Parathyroid adenoma (tissue), 2 donors: ENCODE measurements around the gene MACF1.

Experiments used
- H2AFZ ChIP-seq: fragments of 300-600 bp; sonication (generic); one replicate; pipeline ENCODE4 v1.7.0; 2017; ENCODE audit warnings: antibody characterized with exemption, mild to moderate bottlenecking
- H3K27ac ChIP-seq: fragments of 300-600 bp; sonication (generic); one replicate; pipeline ENCODE4 v1.7.0; 2017
- H3K27me3 ChIP-seq: fragments of 300-600 bp; sonication (generic); one replicate; pipeline ENCODE4 v1.7.0; 2017; ENCODE audit warnings: low read length; ENCODE audit not compliant: control insufficient read depth, insufficient read depth
- H3K36me3 ChIP-seq: fragments of 300-600 bp; sonication (generic); one replicate; pipeline ENCODE4 v1.7.0; 2017; ENCODE audit warnings: low read length; ENCODE audit not compliant: control insufficient read depth, insufficient read depth
- H3K4me1 ChIP-seq: fragments of 300-600 bp; sonication (generic); one replicate; pipeline ENCODE4 v1.7.0; 2017; ENCODE audit warnings: control low read depth
- H3K4me2 ChIP-seq: fragments of 300-600 bp; sonication (generic); one replicate; pipeline ENCODE4 v1.7.0; 2017; ENCODE audit warnings: low read length
- H3K4me3 ChIP-seq: fragments of 300-600 bp; sonication (generic); one replicate; pipeline ENCODE4 v1.7.0; 2017; ENCODE audit warnings: low read depth, low read length
- H3K79me2 ChIP-seq: fragments of 300-600 bp; sonication (generic); one replicate; pipeline ENCODE4 v1.7.0; 2017; ENCODE audit warnings: control low read depth
- H3K9ac ChIP-seq: fragments of 300-600 bp; sonication (generic); one replicate; pipeline ENCODE4 v1.7.0; 2017; ENCODE audit warnings: mild to moderate bottlenecking
- H3K9me3 ChIP-seq: fragments of 300-600 bp; sonication (generic); one replicate; pipeline ENCODE4 v1.7.0; 2017; ENCODE audit warnings: low read length; ENCODE audit not compliant: control insufficient read depth
- CTCF ChIP-seq: fragments of 300-600 bp; sonication (generic); IDR thresholded peaks from one replicate; pipeline ENCODE4 v1.7.0; 2017; ENCODE audit warnings: antibody characterized with exemption, mild to moderate bottlenecking
- donor health status: primary hyperparathyroidism.

Gene MACF1

GRCh38 chr1:39425634-39426033 lies 221.1 kb downstream of the MACF1 start:
- TF ChIP-seq CTCF = no peak
- peaks cover 3% of the 10 kb centered on the region for H3K79me2 ChIP-seq
- no peaks in the 10 kb centered on the region for H3K27me3 ChIP-seq
- no peaks in the 10 kb centered on the region for H3K9me3 ChIP-seq
- no peaks in the 10 kb centered on the region for H3K4me1 ChIP-seq
- no peak overlapping the region for H2AFZ ChIP-seq
- H3K27ac ChIP-seq = no peak overlapping the region
- no peak overlapping the region for H3K4me2 ChIP-seq
- H3K4me3 ChIP-seq = no peak overlapping the region
- no peaks in the 10 kb centered on the region for H3K36me3 ChIP-seq
- no peak overlapping the region for H3K9ac ChIP-seq

- H3K4me2 ChIP-seq = no peak overlapping the region
- TF ChIP-seq CTCF = no peak
- no peaks in the 10 kb centered on the region for H3K9me3 ChIP-seq
- H2AFZ ChIP-seq = no peak overlapping the region
- H3K79me2 ChIP-seq = no peaks in the 10 kb centered on the region
- H3K27ac ChIP-seq = no peak overlapping the region
- no peaks in the 10 kb centered on the region for H3K27me3 ChIP-seq
- no peak overlapping the region for H3K9ac ChIP-seq
- no peaks in the 10 kb centered on the region for H3K36me3 ChIP-seq
- H3K4me3 ChIP-seq = no peak overlapping the region
- H3K4me1 ChIP-seq = no peaks in the 10 kb centered on the region
Observed at GRCh38 chr1:39426346-39426745, 221.9 kb downstream of the MACF1 start.

GRCh38 chr1:39427374-39427773 lies 222.9 kb downstream of the MACF1 start:
- H3K9me3 ChIP-seq = no peaks in the 10 kb centered on the region

GRCh38 chr1:39427912-39428311 lies 223.4 kb downstream of the MACF1 start:
- Histone ChIP-seq H3K79me2 (no peaks in the 10 kb centered on the region), H3K4me3 (no peak overlapping the region), H3K27me3 (no peaks in the 10 kb centered on the region), H3K9me3 (no peaks in the 10 kb centered on the region), H3K36me3 (no peaks in the 10 kb centered on the region), H2AFZ (no peak overlapping the region), H3K9ac (no peak overlapping the region), H3K4me2 (no peak overlapping the region), H3K4me1 (no peaks in the 10 kb centered on the region), H3K27ac (no peak overlapping the region)
- TF ChIP-seq CTCF = no peak

More at GRCh38 chr1:39427374-39427773, 222.9 kb downstream of the MACF1 start:
- no peak overlapping the region for H2AFZ ChIP-seq
- H3K9ac ChIP-seq = no peak overlapping the region
- H3K4me3 ChIP-seq = no peak overlapping the region
- H3K27ac ChIP-seq = no peak overlapping the region
- no peak overlapping the region for H3K4me2 ChIP-seq
- no peaks in the 10 kb centered on the region for H3K27me3 ChIP-seq
- H3K4me1 ChIP-seq = no peaks in the 10 kb centered on the region
- no peaks in the 10 kb centered on the region for H3K79me2 ChIP-seq
- TF ChIP-seq CTCF = no peak
- no peaks in the 10 kb centered on the region for H3K36me3 ChIP-seq

- no peaks in the 10 kb centered on the region for H3K36me3 ChIP-seq
- no peaks in the 10 kb centered on the region for H3K4me1 ChIP-seq
- no peak overlapping the region for H3K27ac ChIP-seq
- H3K9ac ChIP-seq = no peak overlapping the region
- no peak for TF ChIP-seq CTCF
- H2AFZ ChIP-seq = no peak overlapping the region
- H3K27me3 ChIP-seq = no peaks in the 10 kb centered on the region
- no peaks in the 10 kb centered on the region for H3K79me2 ChIP-seq
- no peaks in the 10 kb centered on the region for H3K9me3 ChIP-seq
- no peak overlapping the region for H3K4me2 ChIP-seq
- no peak overlapping the region for H3K4me3 ChIP-seq
Observed at GRCh38 chr1:39431927-39432326, 227.4 kb downstream of the MACF1 start.
